Inflammatory macrophage treated with lipopolysaccharide for 4 hours (primary cell): Measurements from ENCODE around the gene FBLN7.
"Not testable (repeated sequence)": the region's sequence is repeated elsewhere in the genome, so short reads cannot be mapped to it uniquely, and the experiment has no call there.

Experiments used
- DNase-seq: peaks from one replicate; pipeline ENCODE4 v3.0.0-alpha.2; 2020

FBLN7 gene

GRCh38 chr2:112187046-112187715, 49.0 kb downstream of the FBLN7 start:
- DNase-seq = no peak

- no peak for DNase-seq
These were observed 49.8 kb downstream of the FBLN7 start for GRCh38 chr2:112187805-112188596.

- DNase-seq = no peak
These were observed 50.9 kb downstream of the FBLN7 start for GRCh38 chr2:112189001-112189556.

- DNase-seq = no peak
These were observed 55.8 kb downstream of the FBLN7 start for GRCh38 chr2:112194028-112194427.

- no peak for DNase-seq
These were observed 56.3 kb downstream of the FBLN7 start for GRCh38 chr2:112194482-112194881.

- no peak for DNase-seq
These were observed 57.1 kb downstream of the FBLN7 start for GRCh38 chr2:112195167-112195766.

- no peak for DNase-seq
These were observed 57.8 kb downstream of the FBLN7 start for GRCh38 chr2:112195950-112196349.

GRCh38 chr2:112197868-112198267, 59.7 kb downstream of the FBLN7 start:
- DNase-seq = no peak

GRCh38 chr2:112198780-112199179, 60.6 kb downstream of the FBLN7 start:
- DNase-seq = no peak

- no peak for DNase-seq
These were observed 61.0 kb downstream of the FBLN7 start for GRCh38 chr2:112199188-112199587.

- DNase-seq = no peak
These were observed 63.7 kb downstream of the FBLN7 start for GRCh38 chr2:112201696-112202430.

GRCh38 chr2:112204411-112204810, 66.2 kb downstream of the FBLN7 start:
- no peak for DNase-seq

GRCh38 chr2:112207905-112208304, 69.7 kb downstream of the FBLN7 start:
- not testable (repeated sequence) for DNase-seq

GRCh38 chr2:112216167-112216566, 78.0 kb downstream of the FBLN7 start:
- DNase-seq = no peak

GRCh38 chr2:112217854-112218253, 79.7 kb downstream of the FBLN7 start:
- DNase-seq = no peak

GRCh38 chr2:112220186-112220585, 82.0 kb downstream of the FBLN7 start:
- DNase-seq = no peak

GRCh38 chr2:112220831-112221230, 82.6 kb downstream of the FBLN7 start:
- no peak for DNase-seq

- DNase-seq = no peak
These were observed 91.2 kb downstream of the FBLN7 start for GRCh38 chr2:112229348-112229747.

- no peak for DNase-seq
These were observed 92.2 kb downstream of the FBLN7 start for GRCh38 chr2:112230371-112230770.
